ENCODE measurements around the gene LRP6.
A peak's percentile ranks its signal among the peaks of the same experiment; 100 is the strongest.

Gene LRP6

GRCh38 chr12:12176402-12176801 is 90.4 kb downstream of the LRP6 start:
- no peaks in the 10 kb centered on the region; the same call in 1 of the 2 replicates for H3K36me3 ChIP-seq (ENCODE audit: control insufficient read depth, insufficient read depth, low read length)
- no peak for TF ChIP-seq CTCF (IDR thresholded peaks at IDR 0.05; ENCODE audit: insufficient read depth, low read length, poor library complexity, severe bottlenecking)
- no peak overlapping the region for H3K4me3 ChIP-seq (replicated peaks; ENCODE audit: low read depth, low read length)
- DNase-seq (ENCODE audit: extremely low read depth, insufficient read length), result peak; percentile 12
- H3K27me3 ChIP-seq (replicated peaks; ENCODE audit: control insufficient read depth, insufficient read depth, low read length), result no peaks in the 10 kb centered on the region

- no peak overlapping the region for H3K4me3 ChIP-seq (replicated peaks; ENCODE audit: low read depth, low read length)
- H3K36me3 ChIP-seq (ENCODE audit: control insufficient read depth, insufficient read depth, low read length), result no peaks in the 10 kb centered on the region
- peak; percentile 70 for DNase-seq (ENCODE audit: extremely low read depth, insufficient read length)
- H3K27me3 ChIP-seq (replicated peaks; ENCODE audit: control insufficient read depth, insufficient read depth, low read length), result no peaks in the 10 kb centered on the region
- TF ChIP-seq CTCF (IDR thresholded peaks at IDR 0.05; ENCODE audit: insufficient read depth, low read length, poor library complexity, severe bottlenecking), result no peak
These were observed 94.8 kb downstream of the LRP6 start for GRCh38 chr12:12171991-12172511.

GRCh38 chr12:12167847-12168246 is 99.0 kb downstream of the LRP6 start:
- no peak for DNase-seq (ENCODE audit: extremely low read depth, insufficient read length)
- TF ChIP-seq CTCF (IDR thresholded peaks at IDR 0.05; ENCODE audit: insufficient read depth, low read length, poor library complexity, severe bottlenecking), result no peak
- Histone ChIP-seq H3K4me3 (replicated peaks; ENCODE audit: low read depth, low read length) (no peak overlapping the region), H3K36me3 (ENCODE audit: control insufficient read depth, insufficient read depth, low read length) (no peaks in the 10 kb centered on the region), H3K27me3 (replicated peaks; ENCODE audit: control insufficient read depth, insufficient read depth, low read length) (no peaks in the 10 kb centered on the region)

- Histone ChIP-seq H3K36me3 (ENCODE audit: control insufficient read depth, insufficient read depth, low read length) (no peaks in the 10 kb centered on the region), H3K4me3 (replicated peaks; ENCODE audit: low read depth, low read length) (no peak overlapping the region), H3K27me3 (replicated peaks; ENCODE audit: control insufficient read depth, insufficient read depth, low read length) (no peaks in the 10 kb centered on the region)
- no peak for DNase-seq (ENCODE audit: extremely low read depth, insufficient read length)
- TF ChIP-seq CTCF (IDR thresholded peaks at IDR 0.05; ENCODE audit: insufficient read depth, low read length, poor library complexity, severe bottlenecking), result no peak
These were observed 100.1 kb downstream of the LRP6 start for GRCh38 chr12:12166751-12167150.

- H3K36me3 ChIP-seq (ENCODE audit: control insufficient read depth, insufficient read depth, low read length), result no peaks in the 10 kb centered on the region; the same call in 1 of the 2 replicates
- H3K27me3 ChIP-seq (replicated peaks; ENCODE audit: control insufficient read depth, insufficient read depth, low read length), result no peaks in the 10 kb centered on the region
- no peak for TF ChIP-seq CTCF (IDR thresholded peaks at IDR 0.05; ENCODE audit: insufficient read depth, low read length, poor library complexity, severe bottlenecking)
- no peak overlapping the region for H3K4me3 ChIP-seq (replicated peaks; ENCODE audit: low read depth, low read length)
- DNase-seq (ENCODE audit: extremely low read depth, insufficient read length), result no peak
These were observed 106.9 kb downstream of the LRP6 start for GRCh38 chr12:12159988-12160387.

GRCh38 chr12:12158858-12159257 is 108.0 kb downstream of the LRP6 start:
- no peak for TF ChIP-seq CTCF (IDR thresholded peaks at IDR 0.05; ENCODE audit: insufficient read depth, low read length, poor library complexity, severe bottlenecking)
- no peak for DNase-seq (ENCODE audit: extremely low read depth, insufficient read length)
- Histone ChIP-seq H3K4me3 (replicated peaks; ENCODE audit: low read depth, low read length) (no peak overlapping the region), H3K27me3 (replicated peaks; ENCODE audit: control insufficient read depth, insufficient read depth, low read length) (no peaks in the 10 kb centered on the region), H3K36me3 (ENCODE audit: control insufficient read depth, insufficient read depth, low read length) (no peaks in the 10 kb centered on the region; the same call in 1 of the 2 replicates)

Measured in GM06990 (cell line).